Stimulated activated CD4-positive, alpha-beta T cell treated with anti-CD3 and anti-CD28 coated beads, Interleukin-4, amount 100 ng/mL, for 24 hours (primary cell): ENCODE results near the gene CSAG2.

ENCODE experiments used
- DNase-seq: peaks from one replicate; pipeline ENCODE4 v3.0.0-alpha.2; 2020

The CSAG2 gene

DNA sequence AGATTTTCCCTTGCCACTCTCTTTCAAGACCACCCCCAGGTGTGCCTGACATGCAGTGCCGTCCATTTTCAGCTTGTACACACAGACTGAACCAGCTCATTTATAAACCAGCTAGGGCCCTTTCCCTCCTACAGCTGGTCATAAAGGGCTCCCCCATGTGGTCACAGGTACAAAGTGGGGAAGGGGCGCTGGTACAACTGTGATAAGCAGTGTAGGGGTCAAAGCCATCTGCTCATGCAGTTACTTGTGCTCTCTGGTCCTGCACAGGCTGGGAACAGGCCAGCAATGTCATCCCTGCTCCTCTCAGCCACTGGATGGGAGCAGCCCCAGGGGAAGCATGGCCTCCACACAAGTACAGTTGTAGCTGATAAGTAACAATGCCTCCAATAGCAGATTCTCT, 50.8 kb downstream of the CSAG2 start:
- DNase-seq, result no peak
